ENCODE results near the gene METRNL.
"Not testable (repeated sequence)": the region's sequence is repeated elsewhere in the genome, so short reads cannot be mapped to it uniquely, and the experiment has no call there.

METRNL gene

GRCh38 chr17:83079352-83079747, at the start of gene METRNL:
TSS of gene METRNL (plus strand) at chr17:83079609. CDS start at chr17:83079816, 207 bp downstream.
- peak; percentile 34 for DNase-seq

- no peak for DNase-seq
These were observed 49.0 kb upstream of the METRNL start for GRCh38 chr17:83030432-83030831.

GRCh38 chr17:83031321-83031945, 48.0 kb upstream of the METRNL start:
- no peak for DNase-seq

GRCh38 chr17:83031946-83032451, 47.4 kb upstream of the METRNL start:
- DNase-seq: not testable (repeated sequence)

- no peak for DNase-seq
These were observed 46.6 kb upstream of the METRNL start for GRCh38 chr17:83032781-83033180.

- DNase-seq: no peak
These were observed 44.9 kb upstream of the METRNL start for GRCh38 chr17:83034525-83034924.

- DNase-seq: no peak
These were observed 43.7 kb upstream of the METRNL start for GRCh38 chr17:83035722-83036121.

- no peak for DNase-seq
These were observed 43.2 kb upstream of the METRNL start for GRCh38 chr17:83036193-83036592.

GRCh38 chr17:83036666-83037065, 42.7 kb upstream of the METRNL start:
- no peak for DNase-seq

- DNase-seq: no peak
These were observed 42.1 kb upstream of the METRNL start for GRCh38 chr17:83037084-83037873.

- DNase-seq: no peak
These were observed 41.6 kb upstream of the METRNL start for GRCh38 chr17:83037874-83038165.

- DNase-seq: not testable (repeated sequence)
These were observed 40.4 kb upstream of the METRNL start for GRCh38 chr17:83038983-83039382.

GRCh38 chr17:83041305-83041704, 38.1 kb upstream of the METRNL start:
- DNase-seq: no peak

GRCh38 chr17:83042522-83043158, 36.8 kb upstream of the METRNL start:
- DNase-seq: no peak

- DNase-seq: not testable (repeated sequence)
These were observed 34.9 kb upstream of the METRNL start for GRCh38 chr17:83044479-83044878.

GRCh38 chr17:83046448-83047181, 32.8 kb upstream of the METRNL start:
- DNase-seq: no peak

GRCh38 chr17:83047182-83047478, 32.3 kb upstream of the METRNL start:
- DNase-seq: no peak

- DNase-seq: not testable (repeated sequence)
These were observed 31.5 kb upstream of the METRNL start for GRCh38 chr17:83047818-83048475.

GRCh38 chr17:83050651-83051395, 28.6 kb upstream of the METRNL start:
- no peak for DNase-seq

- DNase-seq: peak; percentile 89
These were observed 27.8 kb upstream of the METRNL start for GRCh38 chr17:83051396-83052240.

GRCh38 chr17:83052241-83052564, 27.2 kb upstream of the METRNL start:
- no peak for DNase-seq

Data from NCI-H226 (cell line).